Neural progenitor cell (in vitro differentiated cells): ENCODE results near the gene TAF4.

ENCODE experiments used
- CTCF ChIP-seq: fragments of 200-600 bp; sonication (generic); IDR thresholded peaks from 2 replicates; pipeline ENCODE4 v1.5.1; 2017; ENCODE audit warnings: antibody characterized with exemption, mild to moderate bottlenecking
- EZH2 ChIP-seq: fragments of 200-600 bp; sonication (generic); IDR thresholded peaks from 2 replicates; pipeline ENCODE4 v1.6.1; 2017; ENCODE audit warnings: antibody characterized with exemption, mild to moderate bottlenecking, moderate library complexity
- EZH2phosphoT487 ChIP-seq: fragments of 200-600 bp; sonication (generic); IDR thresholded peaks from 2 replicates; pipeline ENCODE4 v1.6.1; 2017; ENCODE audit warnings: antibody characterized with exemption

GRCh38 chr20:62089393-62089792 is 23.7 kb upstream of the TAF4 start:
- TF ChIP-seq CTCF (no peak), EZH2 (no peak), EZH2phosphoT487 (no peak)
